LNCaP clone FGC (cell line): ENCODE results near the gene TEKT1.

ENCODE experiments used
- DNase-seq: peaks from one replicate; pipeline ENCODE4 v3.0.0-alpha.2; 2011; ENCODE audit warnings: low read depth
- H3K4me3 ChIP-seq: 2 replicates; pipeline ENCODE4 v1.5.1; 2011; ENCODE audit warnings: mild to moderate bottlenecking, low read depth, low read length, control low read depth
- TF ChIP-seq, protein P1 (sequence below): IDR thresholded peaks from 2 replicates; pipeline ENCODE4 v1.5.1; 2012; ENCODE audit warnings: mild to moderate bottlenecking; ENCODE audit not compliant: control insufficient read depth, insufficient read depth; ENCODE audit errors: extremely low read depth

TEKT1 gene

DNA sequence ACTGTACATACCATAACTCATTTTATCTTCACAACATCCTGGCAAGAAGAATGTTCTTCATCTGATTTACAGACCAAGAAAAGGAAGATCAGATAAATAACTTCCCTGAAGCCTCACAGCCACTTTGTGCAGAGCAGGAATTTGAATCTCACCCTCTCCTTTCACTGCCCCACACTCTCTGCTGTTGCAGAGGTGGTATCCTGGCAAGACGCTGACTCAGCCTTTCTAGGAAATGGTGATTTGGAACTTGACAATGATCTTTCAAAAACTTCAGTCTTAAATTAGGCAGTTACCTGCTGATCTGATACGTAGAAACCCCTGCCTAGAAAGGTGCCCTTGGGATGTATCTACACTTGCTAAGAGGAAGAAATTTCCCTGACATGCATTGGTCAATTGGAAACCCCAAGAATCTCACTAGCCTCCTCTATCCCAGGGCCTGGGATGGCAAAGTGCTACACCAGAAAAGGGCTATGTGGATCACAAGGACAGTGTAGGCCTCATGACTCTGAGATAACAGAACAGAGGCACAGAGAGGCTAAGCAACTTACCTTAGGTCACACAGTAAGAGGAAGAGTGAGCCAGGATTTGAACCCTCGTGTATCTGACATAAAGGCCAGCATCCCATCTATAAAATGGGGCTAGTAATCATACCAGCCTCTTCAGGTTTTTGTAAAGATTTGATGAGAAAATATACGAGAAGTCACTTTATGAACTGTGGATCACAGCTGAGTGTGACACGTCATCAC lies 37.6 kb downstream of the TEKT1 start:
- DNase-seq = no peak
- H3K4me3 ChIP-seq = no peak overlapping the region

DNA sequence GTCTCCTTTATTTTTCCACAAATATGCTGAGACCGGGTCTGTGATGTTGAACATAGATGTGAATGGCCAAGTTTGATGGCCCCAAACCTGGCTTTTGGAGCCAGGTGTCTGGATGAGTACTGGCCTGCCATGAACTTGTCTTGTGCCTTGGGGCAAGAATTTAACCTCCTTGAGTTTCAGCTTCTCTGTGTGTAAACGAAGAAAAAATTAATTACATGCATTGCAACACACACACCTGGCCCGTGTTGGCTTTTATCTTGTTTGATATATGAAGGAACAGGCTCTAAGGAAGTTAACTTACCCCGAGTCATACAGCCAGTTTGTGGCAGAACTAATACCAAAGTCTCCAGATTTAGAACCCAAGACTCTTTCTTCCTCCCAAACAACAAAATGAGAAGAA lies 42.4 kb downstream of the TEKT1 start:
- no peak for DNase-seq
- TF ChIP-seq, protein P1, sequence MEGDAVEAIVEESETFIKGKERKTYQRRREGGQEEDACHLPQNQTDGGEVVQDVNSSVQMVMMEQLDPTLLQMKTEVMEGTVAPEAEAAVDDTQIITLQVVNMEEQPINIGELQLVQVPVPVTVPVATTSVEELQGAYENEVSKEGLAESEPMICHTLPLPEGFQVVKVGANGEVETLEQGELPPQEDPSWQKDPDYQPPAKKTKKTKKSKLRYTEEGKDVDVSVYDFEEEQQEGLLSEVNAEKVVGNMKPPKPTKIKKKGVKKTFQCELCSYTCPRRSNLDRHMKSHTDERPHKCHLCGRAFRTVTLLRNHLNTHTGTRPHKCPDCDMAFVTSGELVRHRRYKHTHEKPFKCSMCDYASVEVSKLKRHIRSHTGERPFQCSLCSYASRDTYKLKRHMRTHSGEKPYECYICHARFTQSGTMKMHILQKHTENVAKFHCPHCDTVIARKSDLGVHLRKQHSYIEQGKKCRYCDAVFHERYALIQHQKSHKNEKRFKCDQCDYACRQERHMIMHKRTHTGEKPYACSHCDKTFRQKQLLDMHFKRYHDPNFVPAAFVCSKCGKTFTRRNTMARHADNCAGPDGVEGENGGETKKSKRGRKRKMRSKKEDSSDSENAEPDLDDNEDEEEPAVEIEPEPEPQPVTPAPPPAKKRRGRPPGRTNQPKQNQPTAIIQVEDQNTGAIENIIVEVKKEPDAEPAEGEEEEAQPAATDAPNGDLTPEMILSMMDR = no peak
- H3K4me3 ChIP-seq = no peak overlapping the region

More for the DNA sequence above, 37.6 kb downstream of the TEKT1 start:
- TF ChIP-seq, protein P1 = no peak

DNA sequence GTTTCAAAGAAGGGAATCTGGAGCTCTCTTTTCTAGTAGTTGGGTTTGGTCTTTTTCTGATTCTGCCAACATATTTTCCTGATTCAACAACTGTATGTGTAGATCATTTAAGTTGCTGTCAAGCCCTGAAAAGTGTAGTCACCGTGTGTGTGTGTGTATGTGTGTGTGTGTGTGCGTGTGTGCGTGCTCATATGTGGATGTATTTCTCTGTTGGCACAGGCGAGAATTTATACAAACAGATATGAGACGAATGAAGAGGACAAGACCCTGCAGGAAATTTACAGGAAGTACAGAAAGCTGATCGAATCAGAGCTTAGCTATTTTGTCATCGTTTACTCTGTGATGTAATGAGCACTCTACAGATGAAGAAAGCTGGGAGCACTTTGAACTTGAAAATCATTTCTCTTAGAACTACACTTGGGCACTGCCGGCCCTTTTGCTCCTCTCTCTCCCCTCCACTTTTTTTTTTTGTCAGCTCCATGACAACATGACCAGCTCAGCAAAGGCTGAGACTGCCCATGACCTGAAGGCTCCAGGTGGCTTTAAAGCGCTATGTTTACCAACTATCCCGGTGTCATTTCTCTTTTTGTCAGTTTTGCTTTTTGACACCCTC lies 44.3 kb downstream of the TEKT1 start:
- TF ChIP-seq, protein P1 = no peak
- DNase-seq = no peak
- H3K4me3 ChIP-seq = no peak overlapping the region

DNA sequence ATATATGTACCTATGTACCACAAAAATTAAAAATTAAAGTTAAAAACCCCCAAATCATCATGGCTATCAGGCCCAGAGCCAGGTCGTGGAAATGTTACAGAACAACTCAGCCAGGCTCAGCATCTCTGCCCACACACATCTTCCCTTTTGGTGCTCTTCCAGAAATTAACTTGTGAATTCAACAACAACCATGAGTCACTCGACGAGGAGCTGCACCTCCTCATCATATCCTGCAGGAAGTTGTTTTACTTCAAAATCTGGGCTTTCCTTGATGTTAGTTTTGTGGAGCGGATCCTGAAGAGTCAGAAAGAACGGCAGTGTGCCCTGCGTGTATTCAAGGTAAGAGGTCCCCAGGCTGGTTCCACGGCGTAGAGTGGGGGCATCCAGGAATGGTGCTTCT lies 44.9 kb downstream of the TEKT1 start:
- H3K4me3 ChIP-seq = no peak overlapping the region
- no peak for DNase-seq
- TF ChIP-seq, protein P1 = no peak

DNA sequence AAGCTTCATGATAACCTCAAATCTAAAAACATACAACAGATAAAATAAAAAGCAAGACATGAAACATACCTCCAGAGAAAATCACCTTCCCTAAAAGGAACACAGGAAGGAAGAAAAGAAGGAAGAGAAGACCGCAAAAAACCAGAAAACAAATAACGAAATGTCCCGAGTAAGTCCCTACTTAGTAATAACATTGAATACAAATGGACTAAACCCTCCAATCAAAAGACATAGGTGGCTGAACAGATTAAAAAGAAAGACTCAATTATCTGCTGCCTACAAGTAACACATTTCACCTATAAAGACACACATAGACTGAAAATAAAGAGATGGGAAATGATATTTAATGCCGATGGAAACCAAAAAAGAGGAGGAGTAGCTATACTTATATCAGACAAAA lies 49.3 kb downstream of the TEKT1 start:
- TF ChIP-seq, protein P1 = no peak
- H3K4me3 ChIP-seq = no peak overlapping the region
- DNase-seq = no peak

DNA sequence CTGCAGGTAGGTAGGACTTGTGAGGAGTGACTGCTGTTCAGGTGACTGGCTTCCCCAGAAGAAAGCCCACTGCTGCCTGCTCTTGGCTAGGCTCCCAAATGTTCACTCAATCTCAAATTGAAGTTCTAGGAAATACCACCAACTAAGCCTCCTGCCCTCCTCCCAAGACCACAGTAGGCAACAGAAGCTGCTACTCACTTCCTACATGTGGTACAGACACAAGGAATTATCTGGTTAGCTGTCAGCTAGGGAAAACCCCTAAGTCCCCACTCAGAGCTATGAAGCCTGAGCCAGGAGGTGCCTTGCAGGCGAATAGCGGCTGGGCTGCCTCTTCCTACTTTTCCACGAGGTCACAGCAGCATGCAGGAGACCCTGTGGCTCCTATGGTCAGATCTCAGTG lies 50.6 kb downstream of the TEKT1 start:
- TF ChIP-seq, protein P1 = no peak
- DNase-seq = no peak
- no peak overlapping the region for H3K4me3 ChIP-seq
